SJSA1 (cell line): ENCODE data around the gene PLVAP. TPM values are rescaled to one million over a fixed set of nuclear protein-coding genes. Genes with fewer than 3 reads are reported as not detected.

Experiments used
- DNase-seq, 2 experiments: peaks; one replicate each; pipeline ENCODE4 v3.0.0-alpha.2; 2015 to 2020; ENCODE audit warnings: low spot score in 2 of 2, low read depth in 1 of 2
- H3K27ac ChIP-seq: fragments of 250-450 bp; sonication (Bioruptor Pico); 2 replicates; pipeline ENCODE4 v1.5.1; 2020; ENCODE audit warnings: mild to moderate bottlenecking, moderate library complexity
- H3K27me3 ChIP-seq: fragments of 250-450 bp; sonication (Bioruptor Pico); replicated peaks from 2 replicates; pipeline ENCODE4 v1.5.1; 2020; ENCODE audit warnings: mild to moderate bottlenecking, moderate library complexity
- H3K36me3 ChIP-seq: fragments of 250-450 bp; sonication (Bioruptor Pico); 2 replicates; pipeline ENCODE4 v1.5.1; 2020; ENCODE audit warnings: mild to moderate bottlenecking
- H3K4me1 ChIP-seq: fragments of 250-450 bp; sonication (Bioruptor Pico); replicated peaks from 2 replicates; pipeline ENCODE4 v1.6.1; 2021; ENCODE audit warnings: mild to moderate bottlenecking
- H3K4me3 ChIP-seq: fragments of 250-450 bp; sonication (Bioruptor Pico); 2 replicates; pipeline ENCODE4 v1.5.1; 2020; ENCODE audit warnings: mild to moderate bottlenecking
- H3K9me3 ChIP-seq: fragments of 250-450 bp; sonication (Bioruptor Pico); replicated peaks from 2 replicates; pipeline ENCODE4 v1.5.1; 2020; ENCODE audit warnings: mild to moderate bottlenecking
- total RNA-seq: library from RNA; depleted of rRNA; stranded (reverse); fragments of >200 nt; shearing (Covaris generic); gene quantifications from 2 replicates; pipeline ENCODE4 v1.2.3, GENCODE V29; 2014

The PLVAP gene
- total RNA-seq, 1 experiment from 2014 or later: not detected

DNA sequence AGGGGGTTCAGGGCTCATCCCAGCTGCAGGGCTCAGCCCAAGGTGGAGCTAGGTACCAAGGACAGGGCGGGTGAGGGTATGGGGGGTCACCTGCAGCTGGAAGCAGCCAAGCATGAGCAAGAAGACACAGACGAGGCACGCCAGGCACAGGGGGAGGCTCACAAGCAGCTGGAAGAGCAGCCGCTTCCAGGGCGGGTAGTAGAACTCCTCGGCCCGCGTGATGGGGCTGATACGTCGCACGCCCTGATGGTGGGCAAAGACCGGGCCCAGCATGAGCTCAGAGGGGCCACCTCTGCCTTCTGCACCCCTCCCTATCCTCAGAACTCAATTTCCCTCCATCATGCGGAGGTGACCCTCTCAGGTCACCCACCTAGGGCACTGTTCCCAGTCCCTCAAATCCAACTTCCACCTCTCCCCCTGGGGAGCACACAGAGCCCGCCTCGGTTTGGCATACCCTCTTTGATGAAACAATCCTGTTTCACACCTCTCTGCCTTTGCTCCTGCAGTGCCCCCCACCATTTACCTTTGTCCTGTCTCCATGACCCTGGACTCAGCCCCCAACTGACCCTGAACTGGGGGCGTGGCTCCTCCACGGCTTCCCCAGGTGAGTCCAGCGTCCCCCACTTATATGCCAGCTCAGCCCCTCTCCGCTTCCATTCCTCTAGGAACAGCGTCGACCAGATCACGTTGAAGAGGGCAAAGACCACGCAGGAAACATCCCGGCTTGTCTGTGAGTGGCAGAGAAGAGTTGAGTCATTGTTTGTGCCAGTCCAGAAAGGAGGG lies 46.7 kb downstream of the PLVAP start:
- Histone ChIP-seq H3K36me3 (peaks cover 11% of the 10 kb centered on the region; the same call in 1 of the 2 replicates), H3K4me1 (peaks cover 31% of the 10 kb centered on the region), H3K4me3 (no peak overlapping the region), H3K27me3 (no peaks in the 10 kb centered on the region), H3K9me3 (no peaks in the 10 kb centered on the region; the same call in 1 of the 2 replicates), H3K27ac (no peak overlapping the region)
- no peak for DNase-seq

- H3K9me3 ChIP-seq: no peaks in the 10 kb centered on the region; the same call in 1 of the 2 replicates
- H3K4me3 ChIP-seq: no peak overlapping the region
- H3K27ac ChIP-seq: no peak overlapping the region
- DNase-seq: no peak
- H3K4me1 ChIP-seq: peaks cover 29% of the 10 kb centered on the region
- no peaks in the 10 kb centered on the region for H3K27me3 ChIP-seq
- peaks cover 17% of the 10 kb centered on the region for H3K36me3 ChIP-seq
Observed at GRCh38 chr19:17329366-17330261, 47.5 kb downstream of the PLVAP start.

GRCh38 chr19:17328517-17329365 lies 48.4 kb downstream of the PLVAP start:
- Histone ChIP-seq H3K27me3 (no peaks in the 10 kb centered on the region), H3K9me3 (no peaks in the 10 kb centered on the region; the same call in 1 of the 2 replicates), H3K27ac (no peak overlapping the region), H3K36me3 (peaks cover 17% of the 10 kb centered on the region), H3K4me3 (no peak overlapping the region), H3K4me1 (peaks cover 21% of the 10 kb centered on the region)
- no peak for DNase-seq

DNA sequence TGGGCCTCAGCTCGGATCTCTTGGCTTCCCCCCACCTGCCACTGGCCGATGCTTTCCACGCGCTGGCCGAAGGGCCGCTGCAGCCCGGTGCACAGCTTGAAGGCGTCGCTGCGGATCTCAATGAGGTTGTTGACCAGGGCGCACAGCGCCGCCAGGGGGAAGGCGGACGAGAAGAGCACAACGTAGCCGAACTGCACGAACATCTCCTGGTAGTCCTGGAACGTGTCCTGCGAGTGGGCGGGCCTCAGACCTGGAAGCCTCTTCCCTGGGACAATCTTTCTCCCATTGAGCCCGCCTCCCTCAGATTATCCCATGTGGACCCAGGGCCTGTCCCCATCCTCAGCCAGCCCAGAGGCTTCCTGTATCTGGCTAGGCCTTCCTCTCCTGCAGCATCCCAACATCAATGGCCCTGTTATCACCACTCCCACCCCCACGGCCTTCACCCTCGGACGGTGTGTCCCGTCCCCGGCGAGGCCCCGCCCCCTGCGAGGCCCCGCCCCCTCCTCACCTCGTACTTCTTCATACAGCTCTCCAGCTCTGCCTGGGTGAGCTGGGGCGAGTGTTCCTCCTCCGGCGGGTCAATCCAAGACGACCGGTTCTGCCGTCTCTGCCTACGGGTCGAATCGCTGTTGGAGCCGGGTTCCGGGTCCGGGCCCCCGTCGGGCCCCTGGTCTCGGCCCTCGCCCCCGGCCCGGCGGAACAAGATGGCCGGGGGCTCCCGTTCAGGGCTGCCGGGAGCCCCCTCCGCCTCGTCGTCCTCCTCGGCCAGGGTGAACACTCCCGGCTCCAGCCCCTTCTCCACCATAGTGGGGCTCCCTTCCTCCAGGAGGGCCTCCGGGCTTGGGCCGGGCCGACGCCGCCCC lies 49.3 kb downstream of the PLVAP start:
- peaks cover 20% of the 10 kb centered on the region for H3K4me1 ChIP-seq
- DNase-seq: no peak

GRCh38 chr19:17327068-17327653 lies 50.0 kb downstream of the PLVAP start:
- no peaks in the 10 kb centered on the region; the same call in 1 of the 2 replicates for H3K9me3 ChIP-seq
- H3K27me3 ChIP-seq: no peaks in the 10 kb centered on the region
- no peak overlapping the region for H3K27ac ChIP-seq
- peaks cover 17% of the 10 kb centered on the region for H3K36me3 ChIP-seq
- H3K4me3 ChIP-seq: no peak overlapping the region
- no peak for DNase-seq
- peaks cover 20% of the 10 kb centered on the region for H3K4me1 ChIP-seq

More for the DNA sequence above, 49.3 kb downstream of the PLVAP start:
- Histone ChIP-seq H3K36me3 (peaks cover 15% of the 10 kb centered on the region), H3K27ac (no peak overlapping the region), H3K27me3 (no peaks in the 10 kb centered on the region), H3K4me3 (no peak overlapping the region), H3K9me3 (no peaks in the 10 kb centered on the region; the same call in 1 of the 2 replicates)

DNA sequence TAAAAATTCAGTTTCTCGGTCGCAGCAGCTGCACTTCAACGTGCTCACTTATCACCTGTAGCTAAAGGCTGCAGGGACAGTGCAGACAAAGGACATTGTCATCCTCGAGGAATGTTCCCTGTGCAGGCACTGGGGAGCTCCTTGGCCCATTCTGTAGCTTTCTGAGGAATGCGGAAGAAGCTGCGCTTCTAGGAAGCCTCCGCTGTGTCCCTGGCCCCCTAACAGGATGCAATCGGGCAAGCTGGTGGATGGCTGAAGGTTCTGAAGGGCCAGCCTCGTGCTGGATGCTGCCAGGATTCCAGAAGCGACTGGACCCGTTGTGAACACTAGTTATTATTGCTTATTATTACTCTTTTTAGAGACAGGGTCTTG lies 50.6 kb downstream of the PLVAP start:
- Histone ChIP-seq H3K27me3 (no peaks in the 10 kb centered on the region), H3K4me3 (no peak overlapping the region), H3K9me3 (no peaks in the 10 kb centered on the region; the same call in 1 of the 2 replicates), H3K36me3 (peaks cover 22% of the 10 kb centered on the region), H3K4me1 (peaks cover 20% of the 10 kb centered on the region), H3K27ac (no peak overlapping the region)
- no peak for DNase-seq

GRCh38 chr19:17325881-17326594 lies 51.1 kb downstream of the PLVAP start:
- Histone ChIP-seq H3K4me3 (no peak overlapping the region), H3K4me1 (peaks cover 20% of the 10 kb centered on the region), H3K27ac (no peak overlapping the region), H3K27me3 (no peaks in the 10 kb centered on the region), H3K36me3 (peaks cover 28% of the 10 kb centered on the region), H3K9me3 (no peaks in the 10 kb centered on the region; the same call in 1 of the 2 replicates)
- DNase-seq: no peak

GRCh38 chr19:17325133-17325532 lies 52.0 kb downstream of the PLVAP start:
- no peak for DNase-seq
- peaks cover 20% of the 10 kb centered on the region for H3K4me1 ChIP-seq
- H3K36me3 ChIP-seq: peaks cover 37% of the 10 kb centered on the region
- no peak overlapping the region for H3K4me3 ChIP-seq
- H3K27me3 ChIP-seq: no peaks in the 10 kb centered on the region
- H3K27ac ChIP-seq: no peak overlapping the region
- H3K9me3 ChIP-seq: no peaks in the 10 kb centered on the region; the same call in 1 of the 2 replicates

- Histone ChIP-seq H3K36me3 (peaks cover 41% of the 10 kb centered on the region), H3K27me3 (no peaks in the 10 kb centered on the region), H3K9me3 (no peaks in the 10 kb centered on the region; the same call in 1 of the 2 replicates), H3K4me3 (no peak overlapping the region), H3K4me1 (peaks cover 20% of the 10 kb centered on the region), H3K27ac (no peak overlapping the region)
- no peak for DNase-seq
Observed at GRCh38 chr19:17324357-17325114, 52.6 kb downstream of the PLVAP start.

GRCh38 chr19:17323964-17324332 lies 53.2 kb downstream of the PLVAP start:
- H3K36me3 ChIP-seq: peaks cover 47% of the 10 kb centered on the region

GRCh38 chr19:17323300-17323963 lies 53.7 kb downstream of the PLVAP start:
- Histone ChIP-seq H3K9me3 (no peaks in the 10 kb centered on the region; the same call in 1 of the 2 replicates), H3K4me1 (peaks cover 20% of the 10 kb centered on the region), H3K36me3 (peaks cover 48% of the 10 kb centered on the region), H3K27ac (no peak overlapping the region), H3K27me3 (no peaks in the 10 kb centered on the region), H3K4me3 (no peak overlapping the region)
- DNase-seq: no peak

More at GRCh38 chr19:17323964-17324332, 53.2 kb downstream of the PLVAP start:
- Histone ChIP-seq H3K27me3 (no peaks in the 10 kb centered on the region), H3K4me1 (peaks cover 20% of the 10 kb centered on the region), H3K9me3 (no peaks in the 10 kb centered on the region; the same call in 1 of the 2 replicates), H3K27ac (no peak overlapping the region), H3K4me3 (no peak overlapping the region)
- no peak for DNase-seq
